GM23338 (cell line): ENCODE data around the gene SDHAF3. TPM values are rescaled to one million over a fixed set of nuclear protein-coding genes. Genes with fewer than 3 reads are reported as not detected.

Experiments used
- ATAC-seq: fragments of 200-7000 bp; cut with Tn5 transposase; 3 replicates; pipeline ENCODE4 v1.9.1; 2020
- DNase-seq: peaks from one replicate; pipeline ENCODE4 v3.0.0-alpha.2; 2015; ENCODE audit warnings: low spot score
- H2AFZ ChIP-seq: fragments of 200-600 bp; sonication (generic); 2 replicates; pipeline ENCODE4 v1.8.0; 2016; ENCODE audit warnings: antibody characterized with exemption, mild to moderate bottlenecking, moderate library complexity
- H3F3A ChIP-seq: fragments of 200-600 bp; sonication (generic); replicated peaks from 2 replicates; pipeline ENCODE4 v1.8.0; 2017; ENCODE audit warnings: antibody characterized with exemption, mixed run types, low read depth
- H3K27ac ChIP-seq: fragments of 200-600 bp; sonication (generic); 2 replicates; pipeline ENCODE4 v1.6.1; 2016; ENCODE audit warnings: low read depth
- H3K27me3 ChIP-seq: fragments of 200-600 bp; sonication (generic); 2 replicates; pipeline ENCODE4 v1.8.0; 2016; ENCODE audit warnings: mild to moderate bottlenecking, mixed run types, moderate library complexity; ENCODE audit not compliant: insufficient read depth
- H3K36me3 ChIP-seq: fragments of 200-600 bp; sonication (generic); 2 replicates; pipeline ENCODE4 v1.8.0; 2016; ENCODE audit warnings: mild to moderate bottlenecking; ENCODE audit not compliant: insufficient read depth
- H3K4me1 ChIP-seq: fragments of 200-600 bp; sonication (generic); 2 replicates; pipeline ENCODE4 v1.8.0; 2016; ENCODE audit warnings: mild to moderate bottlenecking, moderate library complexity; ENCODE audit not compliant: insufficient read depth
- H3K4me2 ChIP-seq: fragments of 200-600 bp; sonication (generic); 2 replicates; pipeline ENCODE4 v1.7.1; 2017; ENCODE audit warnings: mixed run types
- H3K4me3 ChIP-seq: fragments of 200-600 bp; sonication (generic); 2 replicates; pipeline ENCODE4 v1.6.1; 2016; ENCODE audit warnings: mixed run types
- H3K79me2 ChIP-seq: fragments of 200-600 bp; sonication (generic); replicated peaks from 2 replicates; pipeline ENCODE4 v1.8.0; 2017; ENCODE audit warnings: mild to moderate bottlenecking; ENCODE audit not compliant: insufficient read depth
- H3K9me2 ChIP-seq: fragments of 200-600 bp; sonication (generic); 2 replicates; pipeline ENCODE4 v1.8.0; 2017; ENCODE audit not compliant: insufficient read depth
- H4K20me1 ChIP-seq: fragments of 200-600 bp; sonication (generic); replicated peaks from 2 replicates; pipeline ENCODE4 v1.8.0; 2017; ENCODE audit warnings: mild to moderate bottlenecking; ENCODE audit not compliant: insufficient read depth
- H3K27ac Mint-ChIP-seq: 2 replicates; pipeline ENCODE4 v1.8.0; 2020; ENCODE audit warnings: inconsistent platforms, mild to moderate bottlenecking, moderate library complexity, mixed read lengths
- H3K27me3 Mint-ChIP-seq: 3 replicates; pipeline ENCODE4 v1.8.0; 2022; ENCODE audit warnings: low read depth, mild to moderate bottlenecking, moderate library complexity, mixed read lengths, inconsistent platforms; ENCODE audit not compliant: insufficient read depth, poor library complexity
- H3K36me3 Mint-ChIP-seq: 3 replicates; pipeline ENCODE4 v1.8.0; 2021; ENCODE audit warnings: low read depth, mild to moderate bottlenecking, inconsistent platforms, moderate library complexity, mixed read lengths
- H3K4me1 Mint-ChIP-seq: 3 replicates; pipeline ENCODE4 v1.8.0; 2020; ENCODE audit warnings: mild to moderate bottlenecking, inconsistent platforms, mixed read lengths
- H3K4me3 Mint-ChIP-seq: 3 replicates; pipeline ENCODE4 v1.8.0; 2021; ENCODE audit warnings: moderate library complexity, mild to moderate bottlenecking, inconsistent platforms, mixed read lengths
- H3K9me3 Mint-ChIP-seq: 3 replicates; pipeline ENCODE4 v1.8.0; 2020; ENCODE audit warnings: moderate library complexity, mild to moderate bottlenecking, inconsistent platforms, mixed read lengths
- CREB1 ChIP-seq: fragments of 250-450 bp; sonication (Bioruptor Pico); IDR thresholded peaks from 2 replicates; pipeline ENCODE4 v1.5.0; 2020; ENCODE audit warnings: low read depth, mild to moderate bottlenecking, moderate library complexity
- ETS1 ChIP-seq: IDR thresholded peaks from 2 replicates; pipeline ENCODE4 v1.6.1; 2016; ENCODE audit warnings: antibody characterized with exemption
- EZH2phosphoT487 ChIP-seq: fragments of 200-600 bp; sonication (generic); IDR thresholded peaks from one replicate; pipeline ENCODE4 v1.8.1; 2018; ENCODE audit warnings: antibody characterized with exemption; ENCODE audit not compliant: unreplicated experiment
- JUNB ChIP-seq: IDR thresholded peaks from one replicate; pipeline ENCODE4 v1.6.1; 2016; ENCODE audit warnings: antibody characterized with exemption; ENCODE audit not compliant: unreplicated experiment
- NANOG ChIP-seq: IDR thresholded peaks from 2 replicates; pipeline ENCODE4 v1.6.1; 2016; ENCODE audit warnings: antibody characterized with exemption, borderline replicate concordance
- REST ChIP-seq: IDR thresholded peaks from one replicate; pipeline ENCODE4 v1.6.1; 2018; ENCODE audit warnings: antibody characterized with exemption; ENCODE audit not compliant: unreplicated experiment
- STAT1 ChIP-seq: IDR thresholded peaks from one replicate; pipeline ENCODE4 v1.6.1; 2016; ENCODE audit warnings: antibody characterized with exemption; ENCODE audit not compliant: unreplicated experiment
- ZNF331 ChIP-seq: fragments of 250-450 bp; sonication (Bioruptor Pico); IDR thresholded peaks from 2 replicates; pipeline ENCODE4 v1.5.0; 2020; ENCODE audit warnings: low read depth, mild to moderate bottlenecking, moderate library complexity
- ZNF462 ChIP-seq: fragments of 250-450 bp; sonication (Bioruptor Pico); IDR thresholded peaks from 2 replicates; pipeline ENCODE4 v1.5.0; 2020; ENCODE audit warnings: mild to moderate bottlenecking, moderate library complexity
- polyA plus RNA-seq: library from polyadenylated mRNA; unstranded; fragments of >200 nt; fragmentation: Nextera tagmentation; extraction: Ambion mirVana; gene quantifications from 2 replicates; pipeline ENCODE4 v1.2.1, GENCODE V29; 2016
- total RNA-seq: library from RNA; depleted of rRNA; stranded (reverse); fragments of >200 nt; shearing (Covaris generic); gene quantifications from 2 replicates; pipeline ENCODE4 v1.2.3, GENCODE V29; 2014

Gene SDHAF3
- total and polyA plus RNA-seq, 2 experiments from 2014 or later = 35.5 to 123 TPM

- TF ChIP-seq ZNF462 (CRISPR knock-in tag) (no peak), STAT1 (no peak), EZH2phosphoT487 (no peak), NANOG (no peak), ZNF331 (CRISPR knock-in tag) (no peak)
Measured at GRCh38 chr7:97219237-97219636, 101.7 kb downstream of the SDHAF3 start (continued).

GRCh38 chr7:97224316-97224715, 106.8 kb downstream of the SDHAF3 start:
- DNase-seq (no peak), ATAC-seq (no peak)
- H3K4me1 Mint-ChIP-seq = peaks cover 6% of the 10 kb centered on the region; the same call in 2 of the 3 replicates
- Histone ChIP-seq H2AFZ (no peak overlapping the region), H3K79me2 (no peaks in the 10 kb centered on the region), H3F3A (no peaks in the 10 kb centered on the region), H4K20me1 (no peaks in the 10 kb centered on the region), H3K4me1 (0 out of 2 replicates have a peak, but pooled peaks cover 4% of the 10 kb centered on the region), H3K9me2 (no peaks in the 10 kb centered on the region), H3K27ac (no peak overlapping the region), H3K4me3 (no peak overlapping the region), H3K27me3 (no peaks in the 10 kb centered on the region), H3K4me2 (no peak overlapping the region), H3K36me3 (no peaks in the 10 kb centered on the region)
- no peak overlapping the region for H3K4me3 Mint-ChIP-seq
- H3K27me3 Mint-ChIP-seq = peaks cover 7% of the 10 kb centered on the region
- H3K36me3 Mint-ChIP-seq = no peaks in the 10 kb centered on the region
- H3K9me3 Mint-ChIP-seq = peaks cover 3% of the 10 kb centered on the region; the same call in 2 of the 3 replicates
- H3K27ac Mint-ChIP-seq = no peak overlapping the region
- TF ChIP-seq REST (no peak), NANOG (no peak), JUNB (no peak), ETS1 (no peak), CREB1 (CRISPR knock-in tag) (no peak), EZH2phosphoT487 (no peak), STAT1 (no peak)
